OCI-LY3 (cell line): ENCODE data around the gene TACC2.

Experiments
- CTCF ChIP-seq: fragments of 200-600, 300-600 bp; sonication (generic); IDR thresholded peaks from 2 replicates; pipeline ENCODE4 v1.5.1; 2014; ENCODE audit warnings: antibody characterized with exemption, low read length, low read depth
- EZH2phosphoT487 ChIP-seq: fragments of 200-600 bp; shearing (Covaris generic); IDR thresholded peaks from 2 replicates; pipeline ENCODE4 v1.6.1; 2018; ENCODE audit warnings: antibody characterized with exemption, mixed run types, low read depth

DNA sequence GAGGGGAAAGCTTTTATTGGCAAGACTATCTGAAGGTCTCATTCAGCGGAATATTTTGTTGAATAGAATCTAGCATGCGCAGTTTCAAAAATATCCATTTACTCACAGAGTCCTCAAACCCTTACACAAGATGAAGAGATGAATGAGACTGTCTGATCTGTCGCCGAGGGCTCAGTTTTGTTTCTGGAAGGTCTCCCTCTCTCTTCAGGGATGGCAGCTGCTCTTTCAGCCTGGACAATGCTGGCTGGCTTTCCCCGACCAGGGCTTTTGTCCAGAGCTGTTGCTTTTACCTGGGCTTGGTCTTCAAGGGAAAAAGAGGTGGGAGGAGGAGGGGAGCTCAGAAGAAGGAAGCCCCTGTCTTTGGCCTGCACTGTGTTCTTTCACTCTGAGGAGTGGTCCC, 200.2 kb downstream of the TACC2 start:
- TF ChIP-seq CTCF (no peak), EZH2phosphoT487 (no peak)
